ENCODE results near the gene RD3L.

GRCh38 chr14:103899833-103900232 is 42.5 kb downstream of the RD3L start:
- no peak for TF ChIP-seq POLR2A (IDR thresholded peaks at IDR 0.05)
- TF ChIP-seq, protein P1, sequence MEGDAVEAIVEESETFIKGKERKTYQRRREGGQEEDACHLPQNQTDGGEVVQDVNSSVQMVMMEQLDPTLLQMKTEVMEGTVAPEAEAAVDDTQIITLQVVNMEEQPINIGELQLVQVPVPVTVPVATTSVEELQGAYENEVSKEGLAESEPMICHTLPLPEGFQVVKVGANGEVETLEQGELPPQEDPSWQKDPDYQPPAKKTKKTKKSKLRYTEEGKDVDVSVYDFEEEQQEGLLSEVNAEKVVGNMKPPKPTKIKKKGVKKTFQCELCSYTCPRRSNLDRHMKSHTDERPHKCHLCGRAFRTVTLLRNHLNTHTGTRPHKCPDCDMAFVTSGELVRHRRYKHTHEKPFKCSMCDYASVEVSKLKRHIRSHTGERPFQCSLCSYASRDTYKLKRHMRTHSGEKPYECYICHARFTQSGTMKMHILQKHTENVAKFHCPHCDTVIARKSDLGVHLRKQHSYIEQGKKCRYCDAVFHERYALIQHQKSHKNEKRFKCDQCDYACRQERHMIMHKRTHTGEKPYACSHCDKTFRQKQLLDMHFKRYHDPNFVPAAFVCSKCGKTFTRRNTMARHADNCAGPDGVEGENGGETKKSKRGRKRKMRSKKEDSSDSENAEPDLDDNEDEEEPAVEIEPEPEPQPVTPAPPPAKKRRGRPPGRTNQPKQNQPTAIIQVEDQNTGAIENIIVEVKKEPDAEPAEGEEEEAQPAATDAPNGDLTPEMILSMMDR (IDR thresholded peaks at IDR 0.05), result no peak

Measured in tibial nerve (tissue), 3 donors.